IPS-NIHi11 (cell line): Measurements from ENCODE around the gene DPH1.
A peak's percentile ranks its signal among the peaks of the same experiment; 100 is the strongest.

Experiments used
- DNase-seq: peaks from one replicate; pipeline ENCODE4 v3.0.0; 2012; ENCODE audit warnings: mixed read lengths, low spot score

Gene DPH1

DNA sequence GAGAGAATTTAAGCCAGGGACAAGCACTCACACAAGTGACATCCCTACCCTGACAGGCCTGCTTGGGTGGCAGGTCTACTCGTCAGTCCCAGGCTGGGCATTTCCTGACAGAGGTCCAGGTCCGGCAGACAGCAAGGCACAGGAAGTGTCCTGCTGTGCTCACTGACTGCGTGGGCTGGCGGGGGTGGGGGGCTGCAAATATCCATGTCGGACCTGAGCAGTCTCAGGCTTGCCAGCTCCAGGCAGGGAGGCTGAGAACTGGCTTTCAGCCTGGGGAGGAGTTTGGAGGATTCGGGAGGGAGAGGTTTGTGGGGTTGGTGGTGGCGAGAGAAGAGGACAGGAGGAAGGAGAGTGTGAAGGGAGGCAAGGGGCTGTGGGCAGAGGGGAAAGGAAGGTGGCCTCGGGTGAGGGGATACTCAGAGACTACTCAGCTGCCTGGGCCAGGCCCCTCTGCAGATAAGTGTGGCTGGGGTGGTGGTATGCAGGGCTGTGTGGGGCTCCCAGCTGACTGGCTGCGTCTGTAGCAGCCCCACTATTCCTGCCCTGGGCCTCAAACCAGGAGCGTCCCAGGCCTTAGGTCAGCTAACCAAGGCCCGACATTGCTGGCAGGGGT, 32.7 kb downstream of the DPH1 start:
- DNase-seq = peak; percentile 35

DNA sequence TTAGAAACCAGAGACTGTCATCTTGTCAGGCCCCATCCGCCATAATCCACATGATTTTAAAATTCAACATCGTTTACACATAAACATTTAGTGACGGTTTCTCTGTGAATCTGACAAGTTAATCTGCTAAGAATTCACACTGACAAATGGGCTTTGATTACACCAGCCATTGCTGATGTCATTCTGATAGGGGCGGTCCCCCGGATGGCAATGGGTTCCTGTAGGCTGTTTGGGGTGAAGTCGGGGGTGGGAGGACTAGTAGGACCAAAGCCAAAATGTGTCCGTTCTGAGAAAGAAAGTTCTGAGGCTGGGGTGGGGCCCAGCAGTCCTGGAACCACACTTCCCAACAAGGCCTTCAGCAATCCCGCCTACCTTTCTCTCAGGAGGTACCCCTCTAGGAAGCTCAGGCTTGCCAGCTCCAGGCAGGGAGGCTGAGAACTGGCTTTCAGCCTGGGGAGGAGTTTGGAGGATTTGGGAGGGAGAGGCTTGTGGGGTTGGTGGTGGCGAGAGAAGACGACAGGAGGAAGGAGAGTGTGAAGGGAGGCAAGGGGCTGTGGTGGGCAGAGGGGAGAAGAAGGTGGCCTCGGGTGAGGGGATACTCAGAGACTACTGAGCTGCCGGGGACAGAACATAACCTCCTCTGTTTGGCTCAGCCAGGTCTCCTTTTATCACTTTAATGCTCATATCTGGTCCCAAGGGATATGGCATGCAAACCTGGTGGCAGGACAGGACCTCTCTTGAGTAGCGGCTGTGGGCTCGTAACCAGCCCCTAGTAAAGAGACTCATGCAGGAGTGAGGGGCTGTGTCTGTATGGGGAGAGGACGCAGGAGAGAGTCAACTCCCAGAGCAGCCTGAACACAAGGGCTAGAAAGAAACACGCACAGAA, 33.6 kb downstream of the DPH1 start:
- DNase-seq = no peak

DNA sequence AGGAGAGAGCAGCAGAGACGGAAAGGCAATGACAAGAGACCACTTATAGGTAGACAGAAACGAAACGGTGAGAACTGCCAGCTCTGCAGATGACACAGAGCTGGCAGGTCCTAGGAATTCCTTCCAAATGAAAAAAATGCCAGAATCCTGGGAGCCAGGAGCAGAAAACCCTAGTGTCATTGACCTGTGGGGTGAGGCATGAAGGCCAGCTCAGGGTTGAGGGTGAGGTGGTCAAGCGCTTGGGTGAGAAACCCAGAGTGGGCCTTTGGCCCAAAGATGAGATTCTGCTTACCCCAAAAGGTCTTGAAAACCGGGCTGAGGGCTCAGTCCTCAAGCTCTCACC, 34.2 kb downstream of the DPH1 start:
- DNase-seq = no peak

DNA sequence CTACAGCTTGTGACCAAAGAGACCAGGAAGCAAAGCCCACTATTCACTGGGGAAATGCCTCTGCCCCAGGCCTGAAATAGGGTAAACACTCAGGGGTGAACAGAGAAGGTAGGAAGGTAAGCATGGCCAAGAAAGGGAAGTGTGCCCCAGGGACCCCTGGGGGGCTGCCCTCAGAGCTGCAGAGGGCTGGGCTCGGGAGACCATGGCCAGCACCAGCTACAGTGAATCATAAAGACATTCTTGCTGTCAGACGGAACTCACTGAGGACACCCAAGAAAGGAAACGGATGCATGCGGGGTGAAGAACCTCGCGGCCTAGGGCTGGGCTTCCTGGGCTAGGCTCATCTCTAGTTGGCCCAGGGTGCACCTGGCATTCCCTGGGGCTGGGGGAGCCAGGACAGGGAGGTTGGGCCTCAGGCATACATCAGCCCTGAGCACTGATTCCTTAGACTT, 34.6 kb downstream of the DPH1 start:
- no peak for DNase-seq

DNA sequence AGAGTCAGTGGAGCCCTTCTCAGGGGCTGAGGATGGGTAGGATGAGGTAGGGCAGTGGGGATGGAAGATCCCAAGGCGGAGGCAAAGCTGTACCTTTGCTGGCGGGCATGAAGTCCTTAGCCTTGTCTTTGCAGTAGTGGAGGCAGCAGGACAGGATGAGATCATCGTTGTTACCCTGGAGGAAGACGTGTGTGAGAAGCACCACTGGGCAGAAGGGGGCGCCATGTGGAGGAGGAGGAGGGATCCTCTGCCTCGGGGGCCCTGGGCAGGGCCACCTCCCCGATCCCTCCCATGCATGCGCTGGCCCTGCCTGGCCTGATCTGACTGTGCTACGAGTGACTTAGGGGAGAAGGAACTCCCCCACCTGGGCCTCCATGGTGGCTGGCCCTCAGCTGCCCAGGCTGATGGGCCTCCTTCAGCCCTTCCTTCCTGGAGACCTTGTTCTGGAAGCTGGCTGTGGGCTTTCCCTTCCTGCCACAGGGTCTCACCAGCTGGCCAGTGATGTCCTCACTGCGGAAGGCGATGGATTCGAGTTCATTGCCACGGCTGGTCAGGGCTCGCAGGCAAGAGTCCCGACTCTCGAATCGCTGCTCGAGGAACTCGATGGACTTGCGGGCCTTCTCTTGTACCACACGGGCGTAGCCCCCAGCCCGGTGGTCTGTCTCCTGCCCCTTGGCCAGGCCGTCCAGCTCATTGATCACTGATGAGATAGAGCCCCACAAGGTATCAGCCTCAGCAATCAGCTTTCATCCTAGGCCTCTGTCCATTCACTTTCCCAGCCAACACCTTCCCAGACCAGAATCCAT, 35.2 kb downstream of the DPH1 start:
- peak; percentile 81 for DNase-seq

DNA sequence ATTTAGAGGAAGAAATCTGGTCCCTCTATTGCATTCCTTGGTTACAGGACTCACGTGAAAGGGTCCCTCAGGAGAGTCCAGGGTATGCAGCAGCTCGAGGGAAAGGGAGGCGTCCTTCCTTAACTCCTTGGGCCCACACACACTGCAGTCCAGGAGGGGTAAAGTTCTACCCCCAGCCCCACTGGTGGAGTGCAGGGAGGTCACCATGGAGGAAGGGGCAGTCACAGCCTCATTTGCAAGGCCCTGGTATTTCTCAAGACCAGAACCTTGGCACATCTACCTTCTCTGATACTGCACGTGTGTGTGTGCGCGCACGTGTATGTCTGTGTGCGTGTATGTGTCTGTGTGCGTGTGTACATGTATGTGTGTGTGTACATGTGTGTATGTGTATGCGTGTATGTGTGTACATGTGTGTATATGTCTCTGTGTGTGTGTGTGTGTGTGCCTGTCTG, 36.0 kb downstream of the DPH1 start:
- DNase-seq = no peak

DNA sequence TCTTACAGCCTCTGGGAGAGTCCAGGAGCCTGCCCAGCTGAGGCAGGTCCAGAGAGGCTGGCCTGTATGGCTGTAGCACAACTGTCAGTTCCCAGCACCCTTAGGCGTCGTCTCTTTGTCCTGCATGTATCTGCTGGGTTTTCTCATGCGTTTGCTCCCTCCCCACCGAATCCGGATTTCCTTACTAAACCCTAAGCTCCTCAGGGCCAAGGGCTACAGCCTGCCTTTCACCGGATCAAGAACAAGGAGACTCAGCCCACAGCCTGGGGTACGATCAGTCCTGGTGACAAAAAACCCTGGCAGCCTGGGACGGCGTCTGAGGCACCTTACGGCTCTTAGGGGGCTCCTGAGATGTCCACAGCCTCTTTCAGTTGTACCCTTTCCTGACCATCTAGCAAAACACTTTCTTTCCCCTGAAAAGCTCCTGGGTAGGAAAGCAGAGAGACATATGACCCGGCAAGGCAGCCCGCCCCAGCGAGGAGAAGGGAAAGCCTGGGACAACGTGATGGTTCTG, 37.2 kb downstream of the DPH1 start:
- DNase-seq = no peak

DNA sequence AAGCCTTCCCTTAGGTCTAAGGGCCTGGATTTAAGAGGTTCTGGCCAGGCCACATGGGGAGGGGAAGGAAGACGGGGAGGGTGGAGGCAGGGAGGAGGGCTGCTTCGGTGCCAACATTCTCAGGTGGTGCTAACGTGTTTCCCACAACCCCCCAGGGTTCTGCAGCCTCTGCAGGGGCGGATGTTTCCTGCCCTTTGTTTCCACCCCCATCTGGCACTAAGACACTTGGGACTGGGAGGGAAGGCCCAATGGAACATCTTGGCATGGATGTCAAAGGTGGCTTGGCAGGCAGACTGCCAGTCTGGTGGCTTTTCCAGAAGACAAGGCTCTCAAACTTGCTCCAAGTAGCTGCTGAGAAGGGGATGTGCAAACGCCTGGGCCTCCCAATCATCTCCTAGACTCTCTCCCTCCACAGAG, 37.7 kb downstream of the DPH1 start:
- DNase-seq = no peak

DNA sequence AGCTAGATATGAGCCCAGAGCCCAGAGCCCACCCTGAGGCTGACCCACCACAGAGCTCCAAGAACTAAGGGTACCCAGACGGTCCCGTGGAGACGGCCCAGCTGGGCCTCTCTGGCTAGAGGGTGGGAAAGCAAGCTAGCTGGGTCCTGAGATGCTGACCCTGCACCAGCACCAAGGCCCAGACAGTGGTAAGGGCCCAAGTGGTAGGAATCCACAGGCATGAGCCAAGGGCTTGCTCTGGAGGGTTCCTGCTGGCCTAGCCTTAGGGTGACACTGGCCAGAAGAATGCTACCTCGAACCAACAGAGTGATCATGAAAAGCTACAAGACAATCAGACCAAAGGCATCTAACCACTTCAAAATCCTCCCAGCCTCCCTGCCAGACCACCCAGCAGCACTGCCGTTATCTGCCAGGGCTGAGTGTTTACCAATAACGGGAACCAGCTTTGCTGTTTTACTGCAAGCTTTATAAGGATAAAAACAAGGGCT, 38.1 kb downstream of the DPH1 start:
- DNase-seq = no peak

DNA sequence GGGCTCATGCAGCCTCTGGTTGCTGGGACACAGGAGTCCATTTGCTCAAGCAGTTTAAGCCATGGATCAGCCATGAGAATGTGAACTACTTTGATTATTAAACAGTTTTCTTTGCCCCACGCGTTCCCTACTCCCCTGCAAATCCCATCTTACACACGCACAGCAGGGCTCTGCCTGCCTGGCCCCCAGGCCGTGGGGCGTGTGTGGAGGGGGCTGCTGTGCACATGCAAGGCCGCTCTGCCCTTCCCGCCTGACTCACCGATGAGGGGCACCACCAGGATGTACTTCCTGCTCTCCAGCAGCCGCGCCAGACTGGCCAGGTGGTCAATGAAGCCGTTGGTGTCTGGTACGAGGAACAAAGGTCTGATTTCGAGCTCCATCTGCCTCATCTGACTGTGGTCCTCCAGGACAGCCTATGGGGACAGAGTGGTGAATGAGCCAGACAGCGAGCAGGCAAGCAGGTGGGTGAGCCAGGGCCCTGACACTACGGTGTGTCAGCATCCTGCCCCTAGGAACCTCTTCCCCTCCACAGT, 38.6 kb downstream of the DPH1 start:
- DNase-seq = no peak

DNA sequence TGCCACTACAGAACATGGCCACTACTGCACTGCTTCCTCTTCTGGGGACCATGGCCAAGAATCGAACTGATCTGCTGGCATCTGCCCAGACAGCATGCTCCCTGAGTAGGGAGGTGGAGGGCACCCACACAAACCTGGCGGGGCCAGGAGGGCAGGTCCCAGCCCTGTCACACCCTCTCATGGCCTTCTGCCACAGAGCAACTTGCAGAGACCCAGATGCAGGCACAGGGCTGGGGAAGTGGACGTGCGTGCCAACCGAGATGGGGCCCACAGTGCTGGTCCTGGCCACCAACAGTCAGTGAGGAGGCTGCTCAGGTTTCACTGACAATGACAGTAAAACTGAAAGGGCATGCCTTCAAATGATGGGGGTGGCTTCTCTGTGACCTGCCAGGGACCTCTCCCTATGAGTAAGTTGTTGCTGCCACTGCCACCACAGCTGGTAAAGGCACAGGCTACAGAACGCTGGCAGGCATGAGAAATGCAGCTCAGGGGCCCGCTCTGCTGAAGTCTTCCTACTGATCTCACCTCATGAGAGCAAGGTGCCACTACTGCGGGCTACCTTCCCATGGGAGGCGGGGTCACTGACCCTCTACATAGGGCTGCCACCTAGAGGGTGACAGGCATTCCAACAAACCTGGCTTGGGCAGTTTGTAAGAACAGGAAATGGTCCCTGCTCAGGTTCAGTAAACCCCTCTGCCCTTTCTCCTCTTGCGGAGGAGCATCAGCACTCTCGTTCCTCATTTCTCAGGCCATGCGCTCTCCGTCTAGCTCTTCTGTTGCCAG, 40.5 kb downstream of the DPH1 start:
- DNase-seq = peak; percentile 64

DNA sequence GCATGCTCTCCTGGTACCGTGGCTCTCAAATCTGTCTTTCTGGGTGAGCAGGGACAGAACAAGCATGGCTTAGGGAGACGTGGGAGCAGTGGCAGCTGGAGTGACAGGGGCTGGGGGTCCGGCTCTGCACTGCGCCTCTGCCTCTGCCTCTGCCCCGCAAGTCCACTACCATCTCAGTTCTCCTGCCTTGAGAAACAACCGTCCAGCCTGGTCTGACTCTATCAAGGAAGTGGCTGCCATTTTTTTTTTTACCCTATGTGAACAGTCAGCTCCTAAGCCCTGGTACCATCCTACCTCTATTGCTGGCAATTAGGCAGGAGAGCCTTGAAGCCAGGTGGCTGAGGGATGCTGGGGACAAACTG, 41.1 kb downstream of the DPH1 start:
- DNase-seq = no peak

DNA sequence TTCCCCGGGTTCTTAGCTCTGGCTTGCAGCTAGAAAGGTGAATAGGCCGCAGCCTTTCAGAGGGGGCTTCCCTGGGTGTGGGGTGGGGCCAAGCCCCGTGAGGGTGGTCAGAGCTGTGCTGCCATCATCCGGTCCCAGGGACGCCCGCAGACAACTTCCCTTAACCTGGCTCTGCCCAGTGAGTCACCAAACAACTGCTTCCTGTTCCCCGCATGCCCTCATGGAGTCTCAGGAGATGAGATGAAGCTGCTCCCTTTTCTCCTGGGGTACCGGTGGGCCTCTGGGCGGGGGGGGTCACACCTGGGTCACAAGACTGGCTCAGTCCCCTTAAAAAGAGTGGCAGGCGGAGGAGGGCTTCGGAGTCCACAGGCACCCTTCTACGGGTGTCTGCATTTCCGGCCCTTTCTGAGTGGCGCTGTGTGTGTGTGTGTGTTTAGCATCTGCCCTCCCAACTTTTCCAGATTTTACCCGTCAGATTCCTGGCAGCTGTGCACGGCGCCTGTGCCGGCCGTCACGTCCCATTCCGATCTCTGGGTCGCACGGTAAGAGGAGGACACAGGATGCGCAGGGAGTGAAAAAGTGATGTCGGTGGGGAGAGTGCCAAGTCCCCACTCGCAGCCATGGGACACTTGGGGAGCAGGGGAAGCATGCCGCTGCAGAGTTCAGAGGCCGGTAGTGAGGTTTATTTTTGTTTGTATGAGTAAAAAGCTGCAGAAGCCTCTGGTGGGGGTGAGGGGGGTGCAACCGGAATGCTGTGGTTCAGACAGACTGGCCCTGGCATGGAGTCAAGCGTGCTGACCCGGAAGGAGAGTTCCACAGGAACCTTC, 41.7 kb downstream of the DPH1 start:
- DNase-seq = no peak

DNA sequence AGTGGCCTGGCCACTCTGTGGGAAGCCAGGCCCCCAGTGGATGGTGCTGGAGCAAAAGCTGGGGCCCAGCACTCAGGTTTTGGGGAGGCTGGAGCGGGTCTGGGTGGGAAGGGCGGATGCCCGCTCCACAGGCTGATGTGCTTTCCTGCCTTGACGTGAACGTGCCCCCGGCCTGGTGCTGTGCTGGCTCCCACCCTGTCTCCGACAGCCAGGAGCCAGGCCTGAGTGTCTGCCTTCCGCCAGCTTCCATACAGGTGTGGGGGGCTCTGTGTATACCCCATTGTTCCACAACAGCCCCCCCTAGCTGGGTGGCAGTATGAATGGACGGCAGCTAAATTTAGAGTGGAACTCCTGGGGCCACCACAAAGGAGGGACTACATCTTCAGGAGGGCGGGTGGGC, 45.0 kb downstream of the DPH1 start:
- no peak for DNase-seq

DNA sequence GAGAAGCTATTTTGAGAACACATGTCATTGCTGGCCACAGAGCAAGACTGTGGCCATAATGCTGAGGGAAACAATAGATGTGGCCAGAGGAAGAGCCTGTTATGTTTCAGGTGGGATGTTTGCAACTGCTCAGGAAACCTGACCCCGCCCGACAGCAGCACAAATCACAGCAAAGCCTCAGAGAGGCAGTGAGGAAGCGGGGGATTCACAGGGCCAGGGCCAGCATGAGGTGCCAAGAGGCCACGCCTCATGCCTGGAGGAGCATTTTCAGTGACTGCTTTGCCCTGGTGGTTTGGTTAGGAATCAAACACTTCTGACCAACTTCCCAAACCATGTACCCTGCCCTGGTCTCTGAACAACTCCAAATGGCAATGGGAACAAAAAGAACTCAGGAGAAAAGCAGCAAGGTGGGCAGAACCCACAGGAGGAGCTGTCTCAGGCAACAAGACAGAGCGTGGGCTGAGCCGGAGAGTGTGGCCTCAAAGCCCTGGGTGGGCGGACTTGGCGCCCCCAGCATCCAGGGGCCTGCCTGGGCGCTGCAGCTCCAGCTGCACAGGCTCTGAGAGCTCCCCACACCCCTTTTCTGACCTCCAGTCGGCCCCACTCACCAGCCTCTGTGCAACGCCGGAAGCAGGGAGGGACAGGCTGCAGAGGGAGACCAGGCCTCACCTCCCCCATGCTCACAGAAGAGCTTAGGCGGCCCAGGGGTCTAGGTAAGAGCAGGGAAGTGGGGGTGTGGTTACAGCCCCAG, 45.6 kb downstream of the DPH1 start:
- DNase-seq = peak; percentile 45

DNA sequence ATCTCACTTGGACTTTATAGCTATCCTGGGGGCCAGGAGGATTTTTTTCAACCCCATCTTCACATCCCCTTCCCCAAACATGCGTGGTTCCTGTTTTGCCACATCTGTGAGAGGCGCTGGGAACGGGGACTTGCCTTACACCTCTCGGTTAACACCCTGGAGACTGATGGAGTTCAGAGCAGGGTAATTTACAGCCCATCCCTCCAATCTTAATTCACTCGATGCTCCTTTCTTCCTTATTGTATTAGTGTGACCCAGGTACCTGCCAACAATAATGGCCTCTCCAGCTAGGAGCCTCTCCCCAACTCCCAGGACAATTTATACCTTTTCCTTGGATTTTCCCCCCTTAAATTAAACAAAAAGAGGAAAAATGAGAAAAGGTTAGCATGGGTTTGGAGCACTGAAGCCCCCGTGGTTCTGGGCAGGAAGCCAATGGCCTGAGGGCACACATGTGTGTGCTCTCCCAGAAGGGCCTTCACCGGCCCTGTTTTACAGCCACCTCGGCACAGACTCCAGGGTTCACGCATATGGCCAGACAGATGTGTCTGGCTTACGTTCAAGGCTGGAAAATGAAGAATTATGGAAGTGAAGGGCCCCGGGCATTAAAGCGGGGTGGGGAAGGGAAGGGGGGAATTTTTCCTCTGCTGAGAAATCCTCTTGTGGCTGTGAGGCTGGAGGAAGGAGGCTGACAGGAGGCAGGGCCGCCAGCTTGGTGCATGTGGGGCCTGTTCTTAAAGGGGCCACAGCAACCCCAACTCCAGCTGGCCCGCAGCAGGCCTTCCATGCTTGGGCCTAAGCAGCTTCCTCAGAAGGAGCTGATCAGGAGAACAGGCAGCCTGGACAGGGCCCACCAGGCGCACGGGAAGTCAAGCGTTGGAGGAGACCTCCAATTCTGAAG, 46.4 kb downstream of the DPH1 start:
- DNase-seq = no peak

DNA sequence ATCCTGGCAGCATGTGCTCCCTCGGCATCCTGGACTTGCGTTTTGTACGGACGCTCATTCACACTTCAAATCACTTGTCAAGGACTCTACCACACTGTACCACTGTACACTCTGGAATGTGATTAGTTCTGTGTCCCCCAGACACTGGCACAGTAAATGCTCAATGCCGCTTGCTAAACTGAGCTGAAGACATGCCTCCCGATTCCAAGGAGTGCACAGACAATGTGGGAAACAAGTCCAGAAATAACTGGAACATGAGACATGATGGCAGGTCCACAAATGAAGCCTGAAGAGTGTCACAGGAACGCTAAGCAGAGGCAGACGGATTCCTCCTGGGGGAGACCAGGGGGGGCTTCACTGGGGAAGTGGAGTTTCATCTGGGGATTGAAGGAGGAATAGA, 47.1 kb downstream of the DPH1 start:
- DNase-seq = no peak

DNA sequence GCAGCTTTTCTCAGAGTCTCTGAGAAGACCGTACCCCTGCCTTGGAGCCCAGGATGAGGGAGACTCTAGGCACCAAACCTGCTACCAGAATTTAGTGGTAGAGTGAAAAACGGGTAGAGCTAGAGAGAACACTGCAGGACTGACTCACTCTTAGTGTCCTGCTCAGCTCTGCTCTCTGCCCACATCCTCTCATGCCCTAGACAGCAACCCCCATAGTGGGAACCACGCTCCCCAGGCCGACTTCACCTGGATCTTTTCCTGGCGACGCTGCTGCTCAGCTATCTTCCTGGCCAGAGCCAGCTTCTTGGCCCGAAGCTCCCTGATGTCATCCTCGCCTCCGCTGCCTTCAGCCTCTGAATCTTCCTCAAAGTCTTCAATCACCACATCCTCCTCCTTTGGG, 51.6 kb downstream of the DPH1 start:
- no peak for DNase-seq
